Activated naive CD4-positive, alpha-beta T cell treated with Interleukin-2 at 50 U/mL for 16 hours (primary cell): Measurements from ENCODE around the gene CMTR2.

Source experiments
- DNase-seq: peaks from one replicate; pipeline ENCODE4 v3.0.0-alpha.2; 2020

CMTR2 gene

GRCh38 chr16:71264299-71264698, 24.9 kb downstream of the CMTR2 start:
- DNase-seq: no peak

- no peak for DNase-seq
Observed at GRCh38 chr16:71263582-71263981, 25.6 kb downstream of the CMTR2 start.

GRCh38 chr16:71262391-71262790, 26.8 kb downstream of the CMTR2 start:
- no peak for DNase-seq

GRCh38 chr16:71260995-71261394, 28.2 kb downstream of the CMTR2 start:
- DNase-seq: no peak

- DNase-seq: no peak
Observed at GRCh38 chr16:71259086-71259485, 30.1 kb downstream of the CMTR2 start.

- DNase-seq: no peak
Observed at GRCh38 chr16:71258372-71258771, 30.8 kb downstream of the CMTR2 start.

GRCh38 chr16:71257768-71258167, 31.4 kb downstream of the CMTR2 start:
- DNase-seq: no peak

- no peak for DNase-seq
Observed at GRCh38 chr16:71255721-71256120, 33.5 kb downstream of the CMTR2 start.

- no peak for DNase-seq
Observed at GRCh38 chr16:71254832-71255525, 34.2 kb downstream of the CMTR2 start.

GRCh38 chr16:71250461-71251235, 38.6 kb downstream of the CMTR2 start:
- DNase-seq: no peak

- DNase-seq: no peak
Observed at GRCh38 chr16:71249399-71249798, 39.8 kb downstream of the CMTR2 start.

- DNase-seq: no peak
Observed at GRCh38 chr16:71247478-71247877, 41.7 kb downstream of the CMTR2 start.

- DNase-seq: no peak
Observed at GRCh38 chr16:71246309-71246708, 42.9 kb downstream of the CMTR2 start.

- no peak for DNase-seq
Observed at GRCh38 chr16:71244521-71244920, 44.7 kb downstream of the CMTR2 start.

- no peak for DNase-seq
Observed at GRCh38 chr16:71242601-71243000, 46.6 kb downstream of the CMTR2 start.

- no peak for DNase-seq
Observed at GRCh38 chr16:71242036-71242435, 47.2 kb downstream of the CMTR2 start.
